Erythroblast (primary cell): ENCODE results near the gene ADAM8.

Experiments used
- GATA1 ChIP-seq: IDR thresholded peaks from 2 replicates; pipeline ENCODE4 v1.6.1; 2011; ENCODE audit warnings: low read depth, mild to moderate bottlenecking, control low read depth, low read length, moderate library complexity
- POLR2A ChIP-seq: IDR thresholded peaks from 2 replicates; pipeline ENCODE4 v1.6.1; 2011; ENCODE audit warnings: mild to moderate bottlenecking, low read length

DNA sequence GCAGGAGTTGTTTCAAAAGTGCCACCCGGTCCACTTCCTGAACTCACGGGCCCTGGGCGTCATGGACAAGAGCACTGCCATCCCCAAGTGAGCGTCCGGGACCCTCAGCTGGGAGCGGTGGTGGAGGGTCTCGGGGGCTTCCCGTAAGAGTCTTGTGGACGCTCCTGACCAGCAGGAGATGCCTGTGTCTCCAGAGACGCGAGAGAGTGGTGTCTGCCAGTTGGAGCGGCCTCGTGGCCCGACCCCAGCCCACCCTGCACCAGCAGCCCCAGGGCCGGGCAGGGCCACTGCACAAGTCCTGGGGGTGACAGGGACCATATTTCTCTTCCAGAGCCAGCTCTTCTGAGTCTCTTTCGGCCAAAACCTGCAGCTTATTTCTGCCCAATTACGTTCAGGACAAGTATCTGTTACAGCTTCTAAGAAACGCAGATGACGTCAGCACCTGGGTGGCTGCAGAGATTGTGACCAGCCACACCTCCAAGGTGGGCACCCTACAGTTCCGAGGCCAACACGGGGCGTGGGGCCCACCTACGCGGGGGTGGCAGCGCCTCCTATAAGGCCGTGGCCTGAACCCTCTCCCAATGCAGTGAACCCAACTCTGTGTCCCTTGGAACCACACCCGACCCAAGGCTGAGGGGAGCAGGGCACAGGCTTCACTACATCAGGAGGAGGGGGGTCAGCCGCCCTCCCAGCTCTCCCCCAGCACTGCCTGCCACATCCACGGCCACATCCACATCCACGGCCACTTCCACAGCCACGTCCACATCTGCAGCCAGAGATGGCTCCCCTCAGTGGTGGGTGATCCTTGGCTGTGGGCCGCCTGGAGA lies 62.8 kb downstream of the ADAM8 start:
- no peak for TF ChIP-seq POLR2A
- no peak for TF ChIP-seq GATA1
